SK-N-MC (cell line): ENCODE data around the gene GPR171.

ENCODE experiments used
- DNase-seq: peaks from one replicate; pipeline ENCODE4 v3.0.0-alpha.2; 2011; ENCODE audit warnings: low read depth, low spot score
- H3K27ac ChIP-seq: fragments of 200-600 bp; sonication (generic); 2 replicates; pipeline ENCODE4 v1.5.1; 2016; ENCODE audit warnings: mixed run types
- H3K36me3 ChIP-seq: fragments of 200-600 bp; sonication (generic); 2 replicates; pipeline ENCODE4 v1.6.1; 2017; ENCODE audit warnings: antibody characterized with exemption, low read length, mixed read lengths; ENCODE audit not compliant: insufficient read depth
- H3K4me3 ChIP-seq: fragments of 200-600 bp; sonication (generic); 2 replicates; pipeline ENCODE4 v1.5.1; 2016
- H3K9ac ChIP-seq: fragments of 200-600 bp; sonication (generic); 2 replicates; pipeline ENCODE4 v1.8.0; 2017; ENCODE audit warnings: mixed run types, mixed read lengths; ENCODE audit not compliant: insufficient read length
- H3K9me3 ChIP-seq: fragments of 200-600 bp; sonication (generic); 2 replicates; pipeline ENCODE4 v1.6.1; 2017; ENCODE audit warnings: low read depth, mild to moderate bottlenecking, antibody characterized with exemption, low read length, moderate library complexity, mixed read lengths
- EZH2 ChIP-seq: fragments of 200-600 bp; sonication (generic); IDR thresholded peaks from one replicate; pipeline ENCODE4 v1.6.1; 2017; ENCODE audit warnings: antibody characterized with exemption
- FOXP2 ChIP-seq: optimal IDR thresholded peaks from 2 replicates; pipeline ENCODE3; 2011; ENCODE audit warnings: mild to moderate bottlenecking, moderate library complexity; ENCODE audit not compliant: insufficient read depth; ENCODE audit errors: extremely low read length, control extremely low read depth
- POLR2AphosphoS5 ChIP-seq: IDR thresholded peaks from 2 replicates; pipeline ENCODE4 v1.6.1; 2012; ENCODE audit warnings: mild to moderate bottlenecking, low read depth, low read length, borderline replicate concordance

The GPR171 gene

DNA sequence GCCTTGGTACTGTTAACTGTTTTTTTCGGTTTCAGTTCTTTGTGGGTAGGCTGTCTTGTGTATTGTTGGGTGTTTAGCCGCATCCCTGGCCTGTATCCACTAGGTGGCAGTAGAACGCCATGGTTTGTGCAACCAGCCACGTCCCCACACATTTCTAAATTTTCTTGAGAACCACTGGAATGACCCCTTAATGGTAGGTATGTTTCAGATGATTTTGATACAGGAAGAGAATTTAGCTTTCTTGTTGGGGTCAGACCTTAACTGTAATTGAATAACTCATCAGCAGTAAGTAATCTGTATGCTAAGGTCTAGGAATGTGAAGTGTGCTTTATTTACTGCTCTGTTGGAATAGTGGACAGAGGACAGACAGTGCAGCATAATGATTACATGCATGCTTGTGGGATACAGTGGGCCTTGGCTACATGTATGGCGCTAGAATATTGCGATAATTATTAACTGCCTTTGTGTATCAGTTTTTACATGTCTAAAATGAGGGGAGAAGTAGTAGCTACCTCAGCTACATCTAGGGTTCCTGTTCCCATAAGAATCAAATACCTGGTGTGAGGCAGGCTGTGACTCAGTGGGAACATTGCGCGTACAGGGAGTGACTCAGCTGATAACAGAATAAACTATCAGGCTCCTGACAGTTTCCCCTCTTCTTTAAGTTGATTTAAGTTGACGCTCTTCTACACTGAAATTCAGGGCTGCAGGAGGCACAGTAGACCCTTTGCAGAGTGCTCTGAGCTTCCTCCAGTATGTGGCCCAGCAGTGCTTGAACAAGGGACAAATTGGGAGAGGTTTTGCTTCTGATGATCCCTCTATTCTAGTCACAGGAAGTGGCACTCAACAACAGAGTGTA, 25.0 kb upstream of the GPR171 start:
- DNase-seq, result peak; percentile 77
- Histone ChIP-seq H3K4me3 (no peak overlapping the region), H3K9ac (no peak overlapping the region)

DNA sequence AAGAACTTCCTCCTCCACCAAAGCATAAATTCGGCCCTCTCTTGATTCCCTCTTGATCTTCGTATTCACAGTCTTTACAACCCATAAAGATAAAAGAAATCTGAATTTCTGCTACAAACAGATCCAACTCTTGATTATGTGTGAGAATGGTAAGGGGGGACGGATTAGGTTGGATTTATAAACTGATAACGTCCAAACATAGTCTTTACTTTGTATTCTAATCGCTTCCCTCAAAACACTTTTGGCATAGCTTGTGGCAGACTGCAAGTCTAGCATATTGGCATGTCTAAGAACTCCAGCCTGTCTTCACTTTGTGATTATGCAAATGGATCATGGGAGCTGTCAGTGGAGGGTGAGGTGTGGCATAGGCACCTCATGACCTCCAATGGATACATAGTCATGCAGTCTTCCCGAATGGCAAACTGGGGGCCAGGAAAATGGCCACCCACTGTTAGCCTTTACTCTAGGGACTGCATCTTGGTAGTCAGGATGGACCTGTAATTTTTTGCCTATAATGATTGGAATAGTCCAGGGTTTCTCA, 24.3 kb upstream of the GPR171 start:
- H3K27ac ChIP-seq, result no peak overlapping the region
- H3K36me3 ChIP-seq, result no peaks in the 10 kb centered on the region
- H3K4me3 ChIP-seq, result no peak overlapping the region
- no peak for DNase-seq
- no peaks in the 10 kb centered on the region for H3K9me3 ChIP-seq
- TF ChIP-seq POLR2AphosphoS5, result no peak
- no peak for TF ChIP-seq EZH2
- no peak for TF ChIP-seq FOXP2
- no peak overlapping the region for H3K9ac ChIP-seq

More for the DNA sequence above, 25.0 kb upstream of the GPR171 start:
- no peak for TF ChIP-seq FOXP2
- no peak for TF ChIP-seq POLR2AphosphoS5
- no peak for TF ChIP-seq EZH2
- no peak overlapping the region for H3K27ac ChIP-seq
- H3K36me3 ChIP-seq, result no peaks in the 10 kb centered on the region
- H3K9me3 ChIP-seq, result no peaks in the 10 kb centered on the region

GRCh38 chr3:151226825-151227224, 23.8 kb upstream of the GPR171 start:
- Histone ChIP-seq H3K9me3 (no peaks in the 10 kb centered on the region), H3K27ac (no peak overlapping the region), H3K4me3 (no peak overlapping the region), H3K36me3 (no peaks in the 10 kb centered on the region), H3K9ac (no peak overlapping the region)
- no peak for DNase-seq
- TF ChIP-seq POLR2AphosphoS5 (no peak), FOXP2 (no peak), EZH2 (no peak)

DNA sequence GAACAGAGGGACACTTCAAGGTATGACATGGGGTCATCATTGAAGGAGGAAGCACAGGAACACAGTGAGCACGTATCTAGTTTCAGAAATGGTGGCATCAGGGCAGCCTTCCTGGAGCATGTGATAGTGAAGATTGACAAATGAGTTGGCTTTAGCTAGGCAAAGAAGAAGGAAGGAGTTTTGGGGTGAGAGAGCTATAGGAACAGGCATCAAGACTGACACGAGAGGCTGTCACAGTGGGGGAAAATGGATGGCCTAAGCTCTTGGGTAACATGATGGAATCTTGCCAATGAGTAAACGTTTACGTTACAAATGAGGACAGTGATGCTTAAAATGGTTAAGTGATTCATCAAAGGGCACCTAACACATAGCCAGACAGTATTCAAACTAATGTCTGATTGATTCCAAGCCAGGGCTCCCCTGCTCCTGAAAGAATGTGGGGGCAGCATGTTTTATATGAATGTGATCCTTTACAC, 23.1 kb upstream of the GPR171 start:
- H3K27ac ChIP-seq, result no peak overlapping the region
- TF ChIP-seq POLR2AphosphoS5 (no peak), FOXP2 (no peak), EZH2 (no peak)
- no peak for DNase-seq

DNA sequence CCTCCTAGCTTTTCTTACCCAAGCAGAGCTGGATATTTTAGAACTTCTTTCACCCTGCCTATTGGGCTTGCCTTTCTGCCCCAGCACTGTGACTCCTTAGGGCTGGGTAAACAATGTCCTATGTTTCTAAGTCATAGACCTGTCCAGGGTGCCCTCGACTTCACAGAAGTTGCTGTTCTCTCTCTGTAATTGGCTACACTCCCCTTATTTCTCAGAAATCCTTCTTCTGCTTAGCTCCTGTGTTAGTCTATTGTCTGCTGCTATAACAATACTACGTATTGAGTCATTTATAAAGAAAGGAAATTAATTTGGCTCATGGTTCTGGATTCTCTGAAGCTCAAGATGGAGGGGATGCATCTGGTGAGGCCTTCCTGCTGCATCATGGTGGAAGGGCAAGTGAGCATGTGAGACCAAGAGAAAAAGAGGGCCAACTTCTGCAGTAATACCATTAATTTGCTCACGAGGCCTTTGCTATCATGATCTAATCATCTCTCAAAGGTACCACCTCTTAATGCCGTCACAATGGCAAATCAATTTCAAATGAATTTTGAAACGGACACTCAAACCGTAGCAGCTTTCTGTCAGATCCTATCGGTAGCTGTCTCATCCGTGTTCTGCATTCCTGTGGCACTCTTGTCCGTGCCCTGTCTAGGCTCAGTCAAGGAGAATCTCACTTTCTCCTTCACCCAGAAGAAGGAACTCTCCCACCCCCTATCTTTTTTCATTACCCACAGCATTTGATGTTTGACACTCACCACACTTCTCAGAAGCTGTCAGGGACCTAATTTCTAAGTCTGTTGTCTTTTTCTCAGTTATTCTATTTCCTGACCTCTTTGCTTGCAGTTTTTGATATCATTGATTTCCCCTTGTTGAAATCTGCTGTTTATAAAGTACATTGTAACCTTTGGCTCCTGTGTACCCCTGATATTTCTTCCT, 22.3 kb upstream of the GPR171 start:
- Histone ChIP-seq H3K27ac (no peak overlapping the region), H3K9ac (no peak overlapping the region), H3K4me3 (no peak overlapping the region), H3K36me3 (no peaks in the 10 kb centered on the region), H3K9me3 (no peaks in the 10 kb centered on the region)
- no peak for DNase-seq
- TF ChIP-seq POLR2AphosphoS5 (no peak), FOXP2 (no peak), EZH2 (no peak)

More for the DNA sequence above, 23.1 kb upstream of the GPR171 start:
- Histone ChIP-seq H3K4me3 (no peak overlapping the region), H3K9me3 (no peaks in the 10 kb centered on the region), H3K36me3 (no peaks in the 10 kb centered on the region), H3K9ac (no peak overlapping the region)

GRCh38 chr3:151224268-151224866, 21.4 kb upstream of the GPR171 start:
- TF ChIP-seq EZH2 (no peak), POLR2AphosphoS5 (no peak), FOXP2 (no peak)

DNA sequence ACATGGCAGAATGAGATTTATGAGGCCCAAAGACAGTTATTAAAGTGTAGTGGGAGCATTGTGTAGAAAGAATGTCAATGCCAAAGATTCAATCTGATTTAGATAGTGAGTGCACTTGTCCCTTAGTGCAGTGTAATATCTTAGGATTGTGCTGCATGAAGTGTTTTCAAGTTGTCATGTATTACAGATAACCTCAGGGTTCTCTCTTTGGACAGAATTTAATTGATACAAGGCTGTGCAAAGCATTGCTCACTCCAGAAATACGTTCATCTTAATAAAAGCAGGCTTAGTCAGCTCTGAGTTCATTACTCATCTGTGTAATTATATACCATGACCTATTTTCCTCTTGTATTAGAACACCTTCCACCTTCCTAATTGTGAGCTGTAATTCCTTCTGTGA, 16.0 kb upstream of the GPR171 start:
- TF ChIP-seq EZH2 (no peak), FOXP2 (no peak), POLR2AphosphoS5 (no peak)
- Histone ChIP-seq H3K9me3 (no peaks in the 10 kb centered on the region), H3K4me3 (no peak overlapping the region), H3K27ac (no peak overlapping the region), H3K36me3 (no peaks in the 10 kb centered on the region), H3K9ac (no peak overlapping the region)
- DNase-seq, result no peak

More at GRCh38 chr3:151224268-151224866, 21.4 kb upstream of the GPR171 start:
- H3K36me3 ChIP-seq, result no peaks in the 10 kb centered on the region
- no peak overlapping the region for H3K4me3 ChIP-seq
- no peak overlapping the region for H3K27ac ChIP-seq
- DNase-seq, result no peak
- H3K9ac ChIP-seq, result no peak overlapping the region
- no peaks in the 10 kb centered on the region for H3K9me3 ChIP-seq
